Neural progenitor cell (in vitro differentiated cells): ENCODE measurements around the gene IMPG2.

ENCODE experiments used
- CTCF ChIP-seq: fragments of 200-600 bp; sonication (generic); IDR thresholded peaks from 2 replicates; pipeline ENCODE4 v1.5.1; 2017; ENCODE audit warnings: antibody characterized with exemption, mild to moderate bottlenecking
- EZH2 ChIP-seq: fragments of 200-600 bp; sonication (generic); IDR thresholded peaks from 2 replicates; pipeline ENCODE4 v1.6.1; 2017; ENCODE audit warnings: antibody characterized with exemption, mild to moderate bottlenecking, moderate library complexity
- EZH2phosphoT487 ChIP-seq: fragments of 200-600 bp; sonication (generic); IDR thresholded peaks from 2 replicates; pipeline ENCODE4 v1.6.1; 2017; ENCODE audit warnings: antibody characterized with exemption

- TF ChIP-seq CTCF, result no peak
- no peak for TF ChIP-seq EZH2
- TF ChIP-seq EZH2phosphoT487, result no peak
Measured at GRCh38 chr3:101240719-101241399, 79.5 kb downstream of the IMPG2 start.
